A549 (cell line): ENCODE measurements around the gene SERHL2.

ENCODE experiments used
- CEBPB ChIP-seq, 2 experiments: fragments of >200 bp in 1 of 2; sonication (Bioruptor Twin) in 1 of 2; formaldehyde crosslinking in 1 of 2; IDR thresholded peaks; 2 replicates each; pipeline ENCODE4 v1.6.1; 2012 to 2016
- SMC3 ChIP-seq: fragments of >200 bp; sonication (Bioruptor Twin); formaldehyde crosslinking; IDR thresholded peaks from 3 replicates; pipeline ENCODE4 v1.6.1; 2018; ENCODE audit warnings: inconsistent platforms
- TF ChIP-seq, protein P1 (sequence below): fragments of >200 bp; sonication (Bioruptor Twin); formaldehyde crosslinking; IDR thresholded peaks from 3 replicates; pipeline ENCODE4 v1.5.1; 2016
- TF ChIP-seq, protein P2 (sequence below): fragments of 200-600 bp; sonication (generic); IDR thresholded peaks from 2 replicates; pipeline ENCODE4 v1.6.1; 2016; ENCODE audit warnings: antibody characterized with exemption, mild to moderate bottlenecking, moderate library complexity

DNA sequence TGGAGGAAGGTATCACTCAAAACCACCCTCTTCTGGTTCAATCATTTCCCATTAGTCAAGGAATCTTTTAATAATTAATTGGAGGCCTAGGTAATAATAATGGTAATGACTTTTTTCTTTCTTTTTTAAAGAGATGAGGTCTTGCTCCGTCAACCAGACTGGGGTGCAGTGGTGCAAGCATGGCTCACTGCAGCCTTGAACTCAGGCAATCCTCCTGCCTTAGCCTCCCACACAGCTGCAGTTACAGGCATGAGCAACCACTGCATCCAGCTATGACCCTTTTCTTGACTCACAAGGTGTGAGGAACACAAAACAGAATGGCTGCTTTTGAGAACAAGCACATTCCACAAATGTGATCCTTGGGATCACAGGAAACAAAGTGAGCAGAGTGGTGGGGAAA lies 57.3 kb downstream of the SERHL2 start:
- TF ChIP-seq, protein P1, sequence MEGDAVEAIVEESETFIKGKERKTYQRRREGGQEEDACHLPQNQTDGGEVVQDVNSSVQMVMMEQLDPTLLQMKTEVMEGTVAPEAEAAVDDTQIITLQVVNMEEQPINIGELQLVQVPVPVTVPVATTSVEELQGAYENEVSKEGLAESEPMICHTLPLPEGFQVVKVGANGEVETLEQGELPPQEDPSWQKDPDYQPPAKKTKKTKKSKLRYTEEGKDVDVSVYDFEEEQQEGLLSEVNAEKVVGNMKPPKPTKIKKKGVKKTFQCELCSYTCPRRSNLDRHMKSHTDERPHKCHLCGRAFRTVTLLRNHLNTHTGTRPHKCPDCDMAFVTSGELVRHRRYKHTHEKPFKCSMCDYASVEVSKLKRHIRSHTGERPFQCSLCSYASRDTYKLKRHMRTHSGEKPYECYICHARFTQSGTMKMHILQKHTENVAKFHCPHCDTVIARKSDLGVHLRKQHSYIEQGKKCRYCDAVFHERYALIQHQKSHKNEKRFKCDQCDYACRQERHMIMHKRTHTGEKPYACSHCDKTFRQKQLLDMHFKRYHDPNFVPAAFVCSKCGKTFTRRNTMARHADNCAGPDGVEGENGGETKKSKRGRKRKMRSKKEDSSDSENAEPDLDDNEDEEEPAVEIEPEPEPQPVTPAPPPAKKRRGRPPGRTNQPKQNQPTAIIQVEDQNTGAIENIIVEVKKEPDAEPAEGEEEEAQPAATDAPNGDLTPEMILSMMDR, result no peak
- TF ChIP-seq, protein P2, sequence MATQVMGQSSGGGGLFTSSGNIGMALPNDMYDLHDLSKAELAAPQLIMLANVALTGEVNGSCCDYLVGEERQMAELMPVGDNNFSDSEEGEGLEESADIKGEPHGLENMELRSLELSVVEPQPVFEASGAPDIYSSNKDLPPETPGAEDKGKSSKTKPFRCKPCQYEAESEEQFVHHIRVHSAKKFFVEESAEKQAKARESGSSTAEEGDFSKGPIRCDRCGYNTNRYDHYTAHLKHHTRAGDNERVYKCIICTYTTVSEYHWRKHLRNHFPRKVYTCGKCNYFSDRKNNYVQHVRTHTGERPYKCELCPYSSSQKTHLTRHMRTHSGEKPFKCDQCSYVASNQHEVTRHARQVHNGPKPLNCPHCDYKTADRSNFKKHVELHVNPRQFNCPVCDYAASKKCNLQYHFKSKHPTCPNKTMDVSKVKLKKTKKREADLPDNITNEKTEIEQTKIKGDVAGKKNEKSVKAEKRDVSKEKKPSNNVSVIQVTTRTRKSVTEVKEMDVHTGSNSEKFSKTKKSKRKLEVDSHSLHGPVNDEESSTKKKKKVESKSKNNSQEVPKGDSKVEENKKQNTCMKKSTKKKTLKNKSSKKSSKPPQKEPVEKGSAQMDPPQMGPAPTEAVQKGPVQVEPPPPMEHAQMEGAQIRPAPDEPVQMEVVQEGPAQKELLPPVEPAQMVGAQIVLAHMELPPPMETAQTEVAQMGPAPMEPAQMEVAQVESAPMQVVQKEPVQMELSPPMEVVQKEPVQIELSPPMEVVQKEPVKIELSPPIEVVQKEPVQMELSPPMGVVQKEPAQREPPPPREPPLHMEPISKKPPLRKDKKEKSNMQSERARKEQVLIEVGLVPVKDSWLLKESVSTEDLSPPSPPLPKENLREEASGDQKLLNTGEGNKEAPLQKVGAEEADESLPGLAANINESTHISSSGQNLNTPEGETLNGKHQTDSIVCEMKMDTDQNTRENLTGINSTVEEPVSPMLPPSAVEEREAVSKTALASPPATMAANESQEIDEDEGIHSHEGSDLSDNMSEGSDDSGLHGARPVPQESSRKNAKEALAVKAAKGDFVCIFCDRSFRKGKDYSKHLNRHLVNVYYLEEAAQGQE, result no peak
- TF ChIP-seq CEBPB (IDR thresholded peaks at IDR 0.05) (no peak), SMC3 (no peak)
